OCI-LY1 (cell line): ENCODE measurements around the gene ITIH5.

Source experiments
- CTCF ChIP-seq: fragments of 200-600 bp; sonication (generic), shearing (Covaris generic); IDR thresholded peaks from 2 replicates; pipeline ENCODE4 v1.5.1; 2017; ENCODE audit warnings: mild to moderate bottlenecking, antibody characterized with exemption, low read length, moderate library complexity, mixed read lengths
- EZH2 ChIP-seq: fragments of 200-600 bp; sonication (generic), shearing (Covaris generic); IDR thresholded peaks from 2 replicates; pipeline ENCODE4 v1.8.0; 2017; ENCODE audit warnings: borderline replicate concordance, mixed run types, mild to moderate bottlenecking, antibody characterized with exemption, low read length, moderate library complexity, mixed read lengths

- no peak for TF ChIP-seq CTCF
- TF ChIP-seq EZH2: no peak
Measured at GRCh38 chr10:7585228-7585627, 81.5 kb downstream of the ITIH5 start.
